ENCODE data around the gene CENPL.
"Not testable (repeated sequence)": the region's sequence is repeated elsewhere in the genome, so short reads cannot be mapped to it uniquely, and the experiment has no call there.

The CENPL gene, protein sequence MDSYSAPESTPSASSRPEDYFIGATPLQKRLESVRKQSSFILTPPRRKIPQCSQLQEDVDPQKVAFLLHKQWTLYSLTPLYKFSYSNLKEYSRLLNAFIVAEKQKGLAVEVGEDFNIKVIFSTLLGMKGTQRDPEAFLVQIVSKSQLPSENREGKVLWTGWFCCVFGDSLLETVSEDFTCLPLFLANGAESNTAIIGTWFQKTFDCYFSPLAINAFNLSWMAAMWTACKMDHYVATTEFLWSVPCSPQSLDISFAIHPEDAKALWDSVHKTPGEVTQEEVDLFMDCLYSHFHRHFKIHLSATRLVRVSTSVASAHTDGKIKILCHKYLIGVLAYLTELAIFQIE

DNA sequence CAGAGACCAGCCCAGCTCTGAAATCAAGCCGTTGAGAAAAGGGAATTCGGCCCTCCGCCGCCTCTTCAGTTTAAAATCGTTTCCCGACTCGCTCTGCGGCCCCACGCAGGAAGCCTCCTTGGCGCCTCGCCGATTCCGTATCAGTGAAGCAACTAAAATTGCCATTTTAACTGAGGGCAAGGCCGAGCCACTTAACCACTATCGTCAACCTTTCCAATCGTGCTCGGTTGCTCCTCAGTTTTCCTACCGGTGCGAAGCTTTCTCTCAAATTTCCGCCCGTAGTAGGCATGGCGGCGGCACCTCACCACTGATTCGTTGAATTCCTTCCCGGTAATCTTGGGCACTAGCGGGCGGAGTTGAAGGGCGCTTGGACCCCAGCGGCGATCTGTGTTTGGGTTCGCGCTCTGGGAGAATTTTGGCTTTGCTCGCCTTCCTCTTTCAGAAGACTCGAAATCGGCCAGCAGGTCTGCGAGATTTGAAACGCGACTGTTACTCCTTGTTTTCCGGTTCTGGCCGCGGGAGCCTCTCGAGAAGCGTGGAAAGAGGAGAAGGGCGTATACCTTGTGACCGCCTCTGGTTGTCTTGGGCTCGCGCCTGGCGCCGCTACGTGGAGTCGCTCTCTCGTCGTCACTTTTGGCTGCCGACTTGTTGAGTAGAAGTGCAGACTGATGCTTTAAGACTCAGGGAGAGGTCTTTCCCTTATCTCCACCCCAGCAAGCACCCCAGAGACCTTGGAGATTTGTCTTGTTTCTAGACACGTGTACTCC, at the start of gene CENPL, which contains the start of gene DARS2:
TSS of gene CENPL (minus strand) at position 569 of the 767 bp plus-strand sequence. CDS start 13,584 bp downstream, outside the sequence.
TSS of gene DARS2 (plus strand) at position 359 of the 767 bp plus-strand sequence. CDS start 557 bp downstream, outside the sequence.
- peak; percentile 94 for DNase-seq (ENCODE audit: low spot score)

DNA sequence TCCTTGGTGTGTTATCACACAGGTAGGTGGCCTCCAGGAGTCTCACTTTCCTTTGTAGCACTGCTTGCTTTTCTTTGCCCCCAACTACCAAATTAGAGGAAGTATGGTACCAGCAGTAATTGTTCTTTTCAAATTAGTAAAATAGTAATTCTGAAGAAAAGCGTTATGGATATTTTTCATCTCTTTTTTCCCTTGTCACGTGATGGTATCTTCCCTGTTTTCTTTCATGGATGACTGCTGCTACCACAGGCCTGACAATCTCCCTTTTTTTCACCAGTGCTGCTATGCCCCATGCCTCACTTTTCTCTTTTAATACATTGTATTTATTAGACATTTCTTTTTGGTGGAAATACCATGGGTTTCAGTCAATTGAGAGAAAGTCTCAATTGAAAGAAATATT, 46.8 kb upstream of the CENPL start:
- no peak for DNase-seq (ENCODE audit: low spot score)

DNA sequence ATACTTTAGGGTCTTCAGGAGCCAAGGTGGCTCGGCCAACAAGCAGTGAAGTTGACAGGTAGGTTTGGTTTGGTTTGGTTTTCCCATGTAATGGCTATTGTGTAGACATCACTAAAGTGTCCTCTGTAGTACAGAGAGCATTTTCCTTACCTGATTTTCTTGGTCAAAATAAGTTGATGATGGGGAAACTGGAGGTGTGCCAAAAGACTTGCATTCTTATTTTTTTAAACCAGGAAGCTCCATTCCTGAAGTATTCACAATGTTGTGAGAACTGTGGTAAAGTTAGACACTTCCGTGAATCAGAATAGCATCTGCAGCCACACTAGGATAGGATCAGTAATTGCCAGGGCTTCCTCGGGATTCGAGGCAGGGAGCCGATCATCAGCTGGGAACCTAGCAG, 46.4 kb upstream of the CENPL start:
- no peak for DNase-seq (ENCODE audit: low spot score)

DNA sequence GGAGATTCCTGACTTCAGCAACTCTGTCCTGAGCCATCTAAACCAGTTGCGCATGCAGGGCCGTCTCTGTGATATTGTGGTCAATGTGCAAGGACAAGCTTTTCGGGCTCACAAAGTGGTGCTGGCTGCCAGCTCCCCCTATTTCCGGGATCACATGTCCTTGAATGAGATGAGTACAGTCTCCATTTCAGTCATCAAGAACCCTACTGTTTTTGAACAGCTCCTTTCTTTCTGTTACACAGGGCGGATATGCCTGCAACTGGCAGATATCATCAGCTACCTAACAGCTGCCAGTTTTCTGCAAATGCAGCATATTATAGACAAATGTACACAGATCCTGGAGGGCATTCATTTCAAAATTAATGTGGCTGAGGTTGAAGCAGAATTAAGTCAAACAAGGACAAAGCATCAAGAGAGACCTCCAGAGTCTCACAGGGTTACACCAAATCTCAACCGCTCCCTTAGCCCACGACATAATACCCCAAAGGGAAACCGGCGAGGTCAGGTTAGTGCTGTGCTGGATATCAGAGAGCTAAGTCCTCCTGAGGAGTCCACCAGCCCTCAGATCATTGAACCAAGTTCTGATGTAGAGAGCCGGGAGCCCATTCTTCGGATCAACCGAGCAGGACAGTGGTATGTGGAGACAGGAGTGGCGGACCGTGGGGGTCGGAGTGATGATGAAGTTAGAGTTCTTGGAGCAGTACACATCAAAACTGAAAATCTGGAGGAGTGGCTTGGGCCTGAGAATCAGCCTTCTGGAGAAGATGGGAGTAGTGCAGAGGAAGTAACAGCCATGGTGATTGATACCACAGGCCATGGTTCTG, 45.8 kb upstream of the CENPL start:
- DNase-seq (ENCODE audit: low spot score) = peak; percentile 55

DNA sequence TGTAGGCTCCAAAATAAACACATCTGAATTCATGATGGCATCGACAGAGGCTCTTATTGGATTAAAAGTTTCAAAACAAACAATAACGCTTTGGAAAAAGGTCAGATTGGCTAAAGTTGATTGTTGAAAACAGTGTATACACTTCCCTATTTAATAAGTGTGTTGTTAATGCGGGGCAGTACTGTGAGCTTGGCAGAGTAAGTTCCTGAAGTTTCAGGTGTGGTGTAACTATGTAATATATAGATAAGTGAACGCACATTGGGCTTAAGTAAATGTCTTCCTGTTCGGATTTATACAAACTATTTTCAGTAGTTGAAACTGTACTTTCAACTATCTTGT, 44.3 kb upstream of the CENPL start:
- DNase-seq (ENCODE audit: low spot score) = no peak

DNA sequence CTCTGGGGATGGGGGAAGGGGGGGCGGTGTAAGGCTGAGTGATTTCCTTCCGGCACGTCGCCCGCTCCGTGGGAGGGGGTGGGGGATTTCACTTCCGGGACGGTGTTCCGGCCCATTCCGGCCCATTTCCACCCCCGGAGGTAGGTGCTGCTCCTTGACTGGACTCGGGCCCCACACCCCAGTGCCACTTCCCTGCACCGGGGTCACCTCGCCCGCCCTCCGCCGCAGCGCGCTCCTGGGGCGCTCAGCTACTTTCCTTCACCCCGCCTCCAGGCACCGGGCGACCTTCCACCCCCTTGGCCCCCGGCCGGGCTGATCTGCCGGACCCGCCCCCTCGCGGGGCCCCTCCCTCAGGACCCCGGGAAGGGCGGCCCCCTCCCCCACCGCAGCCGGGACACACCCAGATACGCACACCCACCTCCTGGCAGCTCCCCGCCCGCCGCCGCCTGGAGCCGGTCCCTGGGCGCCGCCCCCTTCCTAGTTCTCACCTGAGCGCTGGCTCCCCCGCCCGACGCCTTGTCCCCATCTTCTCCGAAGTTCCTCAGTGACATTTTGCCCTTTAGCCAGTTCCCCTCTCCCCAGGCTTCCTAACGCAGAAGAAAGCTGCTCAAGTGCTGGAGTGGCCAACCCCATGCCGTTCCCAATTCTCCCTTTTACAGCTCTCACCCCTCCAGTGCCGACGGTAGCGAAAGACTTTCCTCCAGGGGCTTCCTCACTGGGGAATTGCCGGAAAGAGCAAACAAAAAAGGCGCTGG, 43.8 kb upstream of the CENPL start, which contains the start of gene ZBTB37:
TSS of gene ZBTB37 (plus strand) at position 115 of the 755 bp plus-strand sequence. CDS start 1,846 bp downstream, outside the sequence.
- peak; percentile 94 for DNase-seq (ENCODE audit: low spot score)

DNA sequence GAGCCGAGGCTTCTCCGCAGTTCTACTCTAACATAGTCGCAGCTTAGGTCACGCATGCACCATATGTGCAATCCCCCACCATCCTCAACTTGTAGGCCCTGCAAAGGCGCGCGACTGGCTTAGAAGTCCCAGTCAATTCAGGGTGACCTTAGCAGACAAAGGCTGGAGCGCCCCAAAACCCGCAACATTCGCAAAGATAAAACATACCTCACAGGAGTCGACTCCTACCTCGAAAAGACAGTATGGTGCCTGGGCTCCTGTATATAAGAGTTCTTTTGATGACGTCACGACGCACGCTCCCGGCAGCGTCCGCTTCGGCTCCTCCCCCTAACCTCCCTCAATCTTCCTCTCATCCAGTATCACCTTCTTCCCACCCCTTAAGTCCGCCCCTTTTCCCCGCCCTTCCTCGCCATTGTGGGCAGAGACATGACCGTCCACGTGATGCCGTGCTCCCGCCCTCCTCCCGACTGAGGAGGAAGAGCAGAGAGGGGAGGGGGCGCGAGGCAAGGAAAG, 43.1 kb upstream of the CENPL start, which contains the start of gene GAS5:
TSS of gene GAS5 (minus strand) at position 237 of the 513 bp plus-strand sequence.
- peak; percentile 100 for DNase-seq (ENCODE audit: low spot score)

DNA sequence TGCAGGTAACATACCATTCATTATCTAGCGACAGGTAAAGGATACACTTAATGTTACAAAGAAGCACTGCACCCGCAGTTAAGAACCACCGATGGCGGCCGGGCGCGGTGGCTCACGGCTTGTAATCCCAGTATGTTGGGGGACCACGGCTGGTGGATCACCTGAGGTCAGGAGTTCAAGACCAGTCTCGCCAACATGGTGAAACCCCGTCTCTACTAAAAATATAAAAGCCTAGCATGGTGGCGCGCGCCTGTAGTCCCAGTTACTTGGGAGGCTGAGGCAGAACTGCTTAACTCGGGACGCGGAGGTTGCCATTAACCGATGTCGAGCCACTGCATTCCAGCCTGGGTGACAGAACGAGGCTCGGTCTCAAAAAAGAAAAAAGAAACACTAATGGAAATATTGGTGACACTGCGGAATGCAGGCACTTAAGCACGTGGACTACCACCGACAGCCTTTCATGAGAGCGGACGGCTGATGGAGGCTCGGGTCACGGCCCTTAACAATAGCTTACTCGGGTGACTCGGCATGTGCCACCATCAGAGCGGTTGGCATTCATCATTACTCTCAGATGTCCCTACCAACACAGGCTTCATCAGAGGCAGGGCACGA, 42.6 kb upstream of the CENPL start:
- DNase-seq (ENCODE audit: low spot score) = no peak

DNA sequence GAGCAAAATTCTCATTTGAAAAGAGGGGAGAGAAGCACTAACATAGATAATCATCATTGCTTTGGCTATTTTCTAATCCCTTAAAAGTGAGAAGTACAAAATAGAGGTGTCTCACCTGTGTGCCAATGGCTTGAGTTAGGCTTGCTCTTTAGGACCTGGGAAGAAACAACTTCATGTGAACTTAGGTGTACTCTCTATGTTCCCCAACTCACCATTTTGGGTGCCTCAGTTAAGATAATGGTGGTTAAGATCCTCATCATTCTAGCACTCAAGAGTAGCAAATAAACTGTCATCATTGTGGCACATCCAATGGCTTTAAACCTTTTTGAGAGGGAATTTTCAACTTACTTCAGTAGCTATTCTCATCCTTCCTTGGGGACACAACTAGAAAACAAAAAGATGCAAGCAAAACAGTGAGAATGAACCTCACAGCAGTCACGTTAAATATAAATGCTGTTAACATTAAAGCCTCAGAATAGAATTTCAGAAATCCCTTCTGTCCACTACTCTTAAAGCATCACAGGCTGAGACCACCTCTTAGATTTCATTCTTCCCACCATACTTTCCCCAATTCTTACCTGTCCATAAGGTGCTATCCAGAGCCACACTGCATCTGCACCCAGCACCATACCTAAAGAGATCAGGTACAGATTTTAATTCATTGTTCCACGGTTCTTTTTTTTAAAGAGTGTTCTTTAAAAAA, 41.9 kb upstream of the CENPL start:
- DNase-seq (ENCODE audit: low spot score) = no peak

DNA sequence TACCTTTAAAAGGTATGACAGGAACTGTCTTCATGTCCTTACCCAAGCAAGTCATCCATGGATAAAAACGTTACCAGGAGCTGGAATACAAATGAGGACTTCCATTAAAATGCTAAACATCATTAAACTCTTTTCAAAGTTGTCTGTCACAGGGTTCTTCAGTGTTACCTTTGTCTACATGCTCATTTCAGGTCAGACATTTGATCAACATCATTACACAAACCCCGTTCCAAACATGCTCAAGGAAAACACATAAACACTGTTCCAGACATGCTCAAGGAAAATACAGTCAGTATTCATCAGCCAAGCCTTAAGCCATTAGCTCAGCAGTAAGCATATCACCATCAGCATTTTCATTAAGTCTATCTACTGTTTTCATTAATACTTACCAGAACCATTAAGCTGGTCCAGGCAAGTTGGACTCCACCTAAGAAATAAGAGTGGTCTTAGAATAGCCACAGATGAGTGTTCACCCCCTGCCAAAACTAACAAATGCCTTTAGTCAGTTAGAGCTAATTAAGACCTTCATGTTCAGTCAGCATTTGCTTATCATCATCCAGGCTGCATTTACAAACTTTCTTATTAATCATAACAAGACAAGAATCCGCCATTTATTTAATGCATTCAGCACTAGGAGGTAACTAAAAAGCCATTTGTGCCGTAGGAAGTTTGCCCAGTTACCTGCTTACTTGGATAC, 40.9 kb upstream of the CENPL start:
- DNase-seq (ENCODE audit: low spot score) = no peak

DNA sequence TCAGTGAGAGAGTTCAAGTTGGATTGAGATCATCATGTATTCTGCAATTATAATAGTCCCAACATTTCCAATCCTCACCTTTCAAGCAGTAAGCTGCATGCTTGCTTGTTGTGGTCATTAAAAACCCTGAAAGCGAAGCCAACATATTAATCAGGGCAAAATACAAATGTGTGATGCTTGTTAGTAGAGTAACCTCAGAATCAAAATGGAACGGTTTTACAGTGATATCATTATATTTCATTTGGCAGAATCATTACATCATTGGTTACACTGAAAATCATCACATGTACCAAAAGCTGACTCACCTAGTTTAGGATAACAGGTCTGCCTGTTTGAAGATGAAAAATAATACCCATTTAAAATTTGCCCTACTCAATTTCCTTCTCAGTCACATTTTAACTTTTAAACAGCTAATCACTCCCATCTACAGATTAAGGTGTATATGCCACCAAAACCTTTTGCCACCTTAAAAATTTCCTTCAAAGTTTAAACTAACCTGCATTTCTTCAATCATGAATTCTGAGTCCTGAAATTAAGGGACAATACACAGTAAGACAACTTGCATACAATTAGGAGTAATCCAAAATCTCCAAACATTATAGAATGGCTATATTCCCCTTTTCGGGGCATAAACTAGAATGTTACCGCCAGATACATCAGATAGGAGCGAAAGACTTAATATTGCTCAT, 39.6 kb upstream of the CENPL start:
- DNase-seq (ENCODE audit: low spot score) = peak; percentile 46

DNA sequence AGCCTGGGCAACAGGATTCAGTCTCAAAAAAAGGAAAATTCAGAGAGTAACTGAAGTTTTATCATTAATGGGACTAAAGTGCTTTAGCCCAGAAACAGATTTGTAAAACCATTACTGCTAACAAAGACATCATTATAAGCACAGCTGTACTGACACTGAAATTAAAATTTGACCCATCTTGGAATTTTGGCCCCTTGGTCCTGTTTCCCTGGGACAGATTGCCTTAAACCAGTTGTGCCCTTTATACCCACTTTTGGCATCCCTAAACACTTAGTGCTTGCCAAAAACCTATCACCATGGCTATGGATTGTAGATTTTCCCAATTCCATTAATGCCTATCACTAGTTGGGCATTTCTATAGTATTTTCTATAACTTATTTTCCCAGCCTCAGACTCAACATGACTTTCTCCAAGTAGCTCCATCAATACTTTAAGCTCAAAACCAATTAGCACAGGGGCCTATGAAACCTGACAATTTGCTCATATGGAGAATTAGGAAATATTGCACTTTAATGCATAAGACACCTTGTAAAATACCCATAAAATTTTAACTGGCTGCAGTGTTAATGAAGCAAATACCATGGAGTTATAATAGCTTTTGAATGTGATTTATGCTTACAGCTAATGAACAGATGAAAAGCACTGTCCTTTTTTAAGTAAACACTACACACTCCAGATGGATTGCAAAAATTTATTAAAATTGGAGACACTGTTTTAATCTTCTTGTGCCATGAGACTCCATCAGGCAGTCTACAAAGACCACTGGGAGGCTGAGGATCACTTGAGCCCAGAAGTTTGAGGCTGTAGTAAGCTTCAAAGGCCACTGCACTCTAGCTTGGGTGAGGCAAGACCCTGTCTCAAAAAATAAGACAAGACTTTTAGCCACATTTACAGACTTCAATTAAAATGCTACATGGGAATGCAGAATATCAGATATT, 38.8 kb upstream of the CENPL start:
- DNase-seq (ENCODE audit: low spot score) = no peak

DNA sequence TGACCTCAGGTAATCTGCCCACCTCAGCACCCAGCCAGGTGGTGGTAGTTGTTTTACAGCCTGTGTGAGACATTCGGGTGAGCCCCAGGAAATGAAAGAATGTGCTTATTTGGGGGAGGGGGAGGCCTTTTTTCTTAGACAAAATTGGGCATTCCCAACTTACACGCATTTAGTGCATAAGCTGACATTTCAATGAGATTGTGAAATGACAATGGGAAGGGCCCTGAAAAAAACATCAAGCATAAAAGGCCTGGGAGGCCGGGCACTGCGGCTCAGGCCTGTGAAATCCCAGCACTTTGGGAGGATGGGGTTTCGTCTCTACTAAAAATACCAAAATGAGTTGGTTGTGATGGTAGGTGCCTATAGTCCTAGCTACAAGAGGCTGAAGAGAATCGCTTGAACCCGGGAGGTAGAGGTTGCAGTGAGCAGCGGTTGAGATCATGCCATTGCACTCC, 38.1 kb upstream of the CENPL start:
- no peak for DNase-seq (ENCODE audit: low spot score)

DNA sequence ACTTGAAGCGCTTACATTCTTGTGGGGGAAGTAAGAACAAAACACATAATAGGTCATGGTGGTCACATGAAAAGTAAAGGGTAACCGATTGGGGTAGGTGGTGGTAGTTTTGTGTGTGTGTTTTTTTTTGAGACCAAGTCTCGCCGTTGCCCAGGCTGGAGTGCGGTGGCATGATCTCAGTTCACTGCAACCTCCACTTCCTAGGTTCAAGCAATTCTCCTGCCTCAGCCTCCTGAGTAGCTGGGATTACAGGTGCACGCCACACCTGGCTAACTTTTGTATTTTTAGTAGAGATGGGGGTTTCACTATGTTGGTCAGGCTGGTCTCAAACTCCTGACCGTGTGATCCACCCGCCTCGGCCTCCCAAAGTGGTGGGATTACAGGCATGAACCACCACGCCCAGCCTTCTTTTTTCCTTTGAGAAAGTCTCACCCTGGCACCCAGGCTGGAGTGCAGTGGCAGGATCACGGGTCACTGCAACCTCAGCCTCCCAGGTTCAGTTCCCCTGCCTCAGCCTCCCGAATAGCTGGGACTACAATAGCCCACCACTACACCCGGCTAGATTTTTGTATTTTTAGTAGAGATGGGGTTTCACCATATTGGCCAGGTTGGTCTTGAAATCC, 37.6 kb upstream of the CENPL start:
- DNase-seq (ENCODE audit: low spot score) = not testable (repeated sequence)

DNA sequence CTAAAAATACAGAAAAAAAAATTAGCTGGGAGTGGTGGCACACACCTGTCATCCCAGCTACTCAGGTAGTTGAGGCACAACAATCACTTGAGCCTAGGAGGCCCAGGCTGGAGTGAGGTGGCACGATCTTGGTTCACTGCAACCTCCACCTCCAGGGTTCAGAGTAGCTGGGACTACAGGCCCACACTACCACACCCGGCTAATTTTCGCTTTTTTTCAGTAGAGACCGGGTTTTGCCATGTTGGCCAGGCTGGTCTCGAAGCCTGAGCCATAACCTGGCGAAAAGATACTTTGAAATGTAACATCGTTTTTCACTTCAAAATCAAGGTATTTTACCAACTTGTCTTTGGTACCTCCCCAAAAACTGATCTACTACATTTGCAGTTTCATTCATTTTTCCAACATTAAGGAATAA, 37.1 kb upstream of the CENPL start:
- DNase-seq (ENCODE audit: low spot score) = no peak

DNA sequence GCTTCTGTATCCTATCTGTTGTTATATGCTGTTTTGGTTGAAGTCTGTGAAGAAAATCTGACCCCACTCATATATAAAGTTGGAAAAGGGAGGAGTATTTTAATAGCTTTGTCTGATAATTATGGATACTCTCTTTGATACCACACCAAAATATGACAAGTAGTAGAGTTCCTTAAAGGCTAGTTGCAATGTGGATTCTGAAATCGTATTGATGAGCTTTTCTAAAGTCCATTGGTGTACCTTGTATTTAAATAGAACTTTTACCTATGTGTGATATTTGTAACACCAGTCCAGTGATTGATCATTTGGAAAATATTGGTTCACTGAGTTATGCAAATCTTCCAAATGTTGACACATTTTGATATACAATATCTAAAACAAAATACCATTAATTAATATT, 35.4 kb upstream of the CENPL start:
- no peak for DNase-seq (ENCODE audit: low spot score)

DNA sequence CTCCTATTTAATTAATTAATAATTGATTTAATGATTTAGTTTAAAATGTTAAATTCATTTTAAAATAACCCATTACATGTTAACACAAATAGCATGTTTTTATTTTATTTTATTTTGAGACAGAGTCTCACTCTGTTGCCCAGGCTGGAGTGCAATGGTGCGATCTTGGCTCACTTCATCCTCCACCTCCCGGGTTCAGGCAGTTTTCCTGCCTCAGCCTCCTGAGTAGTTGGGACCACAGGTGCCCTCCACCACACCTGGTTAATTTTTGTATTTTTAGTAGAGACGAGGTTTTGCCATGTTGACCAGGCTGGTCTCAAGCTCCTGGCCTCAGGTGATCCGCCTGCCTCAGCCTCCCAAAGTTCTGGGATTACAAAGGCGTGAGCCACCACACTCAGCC, 34.9 kb upstream of the CENPL start:
- not testable (repeated sequence) for DNase-seq (ENCODE audit: low spot score)

Measured in CD4-positive, alpha-beta T cell treated with Interleukin-2 at 100 ng/mL for 4 hours (primary cell).